ENCODE results near the gene EHD1.

Gene EHD1

DNA sequence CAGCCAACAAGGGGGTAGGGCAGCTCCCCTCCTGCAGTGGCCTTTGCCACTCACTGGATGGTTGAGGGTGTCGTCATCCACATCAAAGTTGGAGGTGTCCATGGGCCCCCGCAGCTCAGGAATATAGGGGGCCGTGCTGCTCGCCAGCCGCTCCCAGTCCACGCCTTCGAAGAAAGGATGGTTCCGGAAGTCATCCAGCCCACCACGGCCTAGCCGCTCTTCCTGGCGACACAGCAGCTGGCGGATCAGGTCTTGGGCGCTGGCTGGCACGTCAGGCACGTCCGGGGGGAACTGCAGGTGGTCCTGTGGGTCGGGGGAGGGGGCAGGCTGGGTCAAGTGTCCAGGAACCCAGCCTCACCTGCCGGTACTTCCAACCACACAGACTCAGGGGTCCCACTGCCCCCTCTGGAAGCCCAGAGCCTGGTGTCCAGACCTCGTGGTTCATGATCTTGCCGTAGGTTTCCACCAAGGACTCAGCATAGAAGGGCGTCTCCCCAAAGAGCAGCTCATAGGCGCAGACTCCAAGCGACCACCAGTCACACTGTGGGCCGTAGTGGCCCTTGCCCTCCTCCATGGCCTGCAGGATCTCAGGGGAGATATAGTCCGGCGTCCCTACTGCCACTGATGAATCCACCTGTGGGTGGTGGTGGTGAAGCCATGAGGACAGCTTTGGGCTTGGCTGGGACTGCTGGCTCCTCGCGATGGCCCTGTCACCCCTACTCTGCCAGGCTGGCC, 39.7 kb downstream of the EHD1 start:
- H3K36me3 ChIP-seq (ENCODE audit: control insufficient read depth, insufficient read depth, low read length): peaks cover 6% of the 10 kb centered on the region
- DNase-seq: no peak

DNA sequence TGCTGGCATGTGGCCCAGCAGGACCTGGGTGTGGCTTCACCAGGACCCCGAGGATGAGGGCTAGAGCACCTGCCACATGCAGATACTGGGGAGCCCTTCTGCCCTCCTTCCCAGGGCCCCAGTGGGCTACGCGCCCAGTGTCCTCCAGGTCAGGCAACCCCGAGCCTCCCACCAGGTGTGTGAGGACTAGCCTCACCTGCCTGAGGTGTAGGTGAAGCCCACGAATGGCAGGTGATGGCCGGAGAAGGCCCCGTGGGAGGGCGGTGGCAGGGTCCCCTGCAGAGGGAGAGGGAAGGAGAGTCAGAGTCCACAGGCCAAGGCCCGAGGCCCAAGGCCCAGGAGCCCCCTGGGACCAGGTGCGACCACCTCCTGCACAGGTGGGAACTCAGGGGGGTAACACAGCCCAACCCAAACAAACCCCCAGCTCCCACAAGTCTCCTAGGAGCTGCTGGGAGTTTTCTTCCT, 40.5 kb downstream of the EHD1 start:
- Histone ChIP-seq H3K36me3 (ENCODE audit: control insufficient read depth, insufficient read depth, low read length) (peaks cover 6% of the 10 kb centered on the region), H3K9me3 (ENCODE audit: control insufficient read depth, low read length) (no peaks in the 10 kb centered on the region), H3K27ac (ENCODE audit: insufficient read depth, low read length, poor library complexity, severe bottlenecking) (no peak overlapping the region), H3K27me3 (replicated peaks; ENCODE audit: control insufficient read depth, insufficient read depth, low read length, poor library complexity, severe bottlenecking) (no peaks in the 10 kb centered on the region), H3K4me3 (ENCODE audit: insufficient read depth, low read depth, low read length, poor library complexity, severe bottlenecking) (no peak overlapping the region), H3K4me1 (ENCODE audit: control insufficient read depth, insufficient read depth, low read length, poor library complexity, severe bottlenecking) (no peaks in the 10 kb centered on the region)
- DNase-seq: no peak

More for the DNA sequence above, 39.7 kb downstream of the EHD1 start:
- Histone ChIP-seq H3K4me1 (ENCODE audit: control insufficient read depth, insufficient read depth, low read length, poor library complexity, severe bottlenecking) (no peaks in the 10 kb centered on the region), H3K4me3 (ENCODE audit: insufficient read depth, low read depth, low read length, poor library complexity, severe bottlenecking) (no peak overlapping the region), H3K9me3 (ENCODE audit: control insufficient read depth, low read length) (no peaks in the 10 kb centered on the region), H3K27ac (ENCODE audit: insufficient read depth, low read length, poor library complexity, severe bottlenecking) (no peak overlapping the region), H3K27me3 (replicated peaks; ENCODE audit: control insufficient read depth, insufficient read depth, low read length, poor library complexity, severe bottlenecking) (no peaks in the 10 kb centered on the region)

DNA sequence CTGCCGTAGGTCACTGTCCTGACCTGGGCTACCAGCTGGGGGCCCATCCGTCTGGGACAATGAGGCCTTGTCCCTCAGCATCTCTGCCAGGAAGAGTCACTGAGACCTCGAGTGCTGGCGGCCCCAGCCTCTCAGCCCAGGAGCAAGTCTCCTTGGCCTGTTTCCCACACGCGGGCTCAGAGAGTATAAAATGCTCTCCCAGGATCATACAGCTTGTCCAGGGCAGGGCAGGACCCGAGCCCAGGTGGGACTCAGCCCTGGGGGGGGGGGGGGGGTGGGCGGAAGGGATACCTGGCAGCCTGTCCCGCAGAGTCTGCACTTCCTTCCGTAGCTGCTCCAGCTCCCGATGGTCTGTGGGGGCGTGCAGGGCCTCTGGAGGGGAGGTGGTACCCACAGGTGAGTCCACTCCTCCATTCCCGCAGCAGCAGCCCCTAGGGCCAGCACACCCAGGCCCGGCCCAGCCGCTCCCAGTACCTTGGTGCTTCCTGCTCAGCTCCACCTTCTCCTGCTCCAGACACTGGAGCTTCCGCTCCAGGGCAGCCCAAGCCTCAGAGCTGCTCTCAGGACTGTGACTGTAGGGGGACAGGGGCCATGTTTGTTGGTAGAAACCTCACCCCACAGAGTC, 41.9 kb downstream of the EHD1 start:
- H3K9me3 ChIP-seq (ENCODE audit: control insufficient read depth, low read length): no peaks in the 10 kb centered on the region
- no peaks in the 10 kb centered on the region for H3K27me3 ChIP-seq (replicated peaks; ENCODE audit: control insufficient read depth, insufficient read depth, low read length, poor library complexity, severe bottlenecking)

DNA sequence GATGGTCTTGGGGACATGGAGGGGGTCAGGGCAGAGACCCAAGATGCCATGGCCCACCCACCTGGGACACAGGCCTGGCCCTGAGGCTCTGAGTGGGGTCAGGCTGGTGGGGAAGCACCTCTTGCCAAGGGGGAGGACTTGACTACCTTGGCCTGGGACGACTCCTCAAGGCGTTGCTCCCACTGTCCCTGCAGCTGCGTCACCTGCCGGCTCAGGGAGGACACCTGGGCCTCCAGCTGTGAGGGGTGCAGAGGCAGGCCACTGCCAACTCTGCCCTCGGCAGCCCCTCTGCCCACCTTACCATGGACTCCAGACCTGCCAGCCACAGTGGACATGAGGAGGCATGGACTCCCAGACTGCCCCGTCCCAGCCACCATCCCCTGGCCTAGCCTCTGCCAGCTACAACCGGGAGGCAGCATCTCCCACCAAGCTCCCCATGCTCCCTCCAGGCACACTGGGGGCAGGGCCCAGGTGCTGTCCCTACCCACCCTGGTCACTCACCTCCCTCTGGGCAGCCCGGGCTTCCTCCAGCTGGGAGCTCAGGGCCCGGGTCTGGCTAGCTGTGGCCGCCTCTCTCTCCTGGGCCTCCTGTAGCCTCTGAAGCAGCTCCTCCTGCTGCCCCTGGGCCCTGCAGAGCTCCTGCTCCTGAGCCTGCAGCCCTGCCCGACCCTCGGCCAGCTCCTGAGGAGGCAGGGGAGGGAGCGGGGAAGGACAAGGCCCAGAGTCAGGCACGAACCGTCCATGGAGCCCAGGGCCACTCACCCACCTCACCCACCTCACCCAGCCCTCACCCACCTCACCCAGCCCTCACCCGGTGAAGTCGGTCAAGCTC, 42.6 kb downstream of the EHD1 start:
- Histone ChIP-seq H3K36me3 (ENCODE audit: control insufficient read depth, insufficient read depth, low read length) (peaks cover 12% of the 10 kb centered on the region), H3K27ac (ENCODE audit: insufficient read depth, low read length, poor library complexity, severe bottlenecking) (no peak overlapping the region), H3K4me3 (ENCODE audit: insufficient read depth, low read depth, low read length, poor library complexity, severe bottlenecking) (no peak overlapping the region), H3K4me1 (ENCODE audit: control insufficient read depth, insufficient read depth, low read length, poor library complexity, severe bottlenecking) (no peaks in the 10 kb centered on the region), H3K27me3 (replicated peaks; ENCODE audit: control insufficient read depth, insufficient read depth, low read length, poor library complexity, severe bottlenecking) (no peaks in the 10 kb centered on the region), H3K9me3 (ENCODE audit: control insufficient read depth, low read length) (no peaks in the 10 kb centered on the region)
- DNase-seq: no peak

More for the DNA sequence above, 41.9 kb downstream of the EHD1 start:
- no peak for DNase-seq
- no peak overlapping the region for H3K27ac ChIP-seq (ENCODE audit: insufficient read depth, low read length, poor library complexity, severe bottlenecking)
- H3K4me1 ChIP-seq (ENCODE audit: control insufficient read depth, insufficient read depth, low read length, poor library complexity, severe bottlenecking): no peaks in the 10 kb centered on the region
- H3K4me3 ChIP-seq (ENCODE audit: insufficient read depth, low read depth, low read length, poor library complexity, severe bottlenecking): no peak overlapping the region
- peaks cover 12% of the 10 kb centered on the region for H3K36me3 ChIP-seq (ENCODE audit: control insufficient read depth, insufficient read depth, low read length)

DNA sequence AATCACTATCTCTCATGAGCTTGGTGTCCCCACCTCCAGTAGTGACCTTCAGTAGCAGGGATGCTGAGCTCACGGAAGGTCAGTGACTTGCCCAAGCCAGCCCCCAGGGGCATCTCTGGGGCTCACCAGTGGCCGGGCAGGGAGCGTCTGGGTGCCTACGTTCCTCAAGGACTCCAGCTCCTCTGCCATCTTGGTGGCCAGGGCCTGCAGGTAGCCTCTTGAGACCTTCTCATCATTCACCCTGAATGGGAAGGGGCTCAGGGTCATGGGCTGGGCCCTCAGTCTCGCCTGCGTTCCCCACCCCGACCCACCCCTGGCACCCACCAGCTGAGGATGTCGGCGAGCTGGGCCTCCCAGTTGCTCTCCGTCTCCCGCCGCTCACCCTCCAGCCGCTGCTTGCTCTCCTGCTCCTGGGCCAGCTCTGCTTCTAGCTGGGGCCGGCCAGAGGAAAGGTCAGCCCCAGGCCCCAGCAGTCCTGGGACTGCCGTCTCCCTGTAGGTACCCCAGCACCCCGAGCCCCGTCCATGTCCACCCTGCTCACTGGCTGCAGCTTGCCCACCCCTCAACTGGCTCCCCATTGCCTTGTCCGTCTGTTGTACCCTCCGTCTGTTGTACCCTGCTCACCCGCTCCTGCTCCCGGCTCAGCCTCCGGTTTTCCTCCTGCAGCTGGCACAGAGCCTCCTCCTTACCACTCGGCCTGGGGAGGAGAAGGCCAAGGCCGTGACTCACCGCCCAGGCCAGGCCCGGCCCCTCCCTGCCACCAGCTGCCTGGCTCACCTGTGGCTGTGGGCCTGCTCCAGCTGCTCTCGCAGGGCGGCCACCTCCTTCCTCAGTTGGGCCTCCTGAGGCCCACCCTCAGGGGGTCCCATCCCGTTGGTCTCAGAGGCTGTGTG, 43.5 kb downstream of the EHD1 start:
- no peak for DNase-seq
- peaks cover 12% of the 10 kb centered on the region for H3K36me3 ChIP-seq (ENCODE audit: control insufficient read depth, insufficient read depth, low read length)
- no peak overlapping the region for H3K27ac ChIP-seq (ENCODE audit: insufficient read depth, low read length, poor library complexity, severe bottlenecking)
- no peaks in the 10 kb centered on the region for H3K9me3 ChIP-seq (ENCODE audit: control insufficient read depth, low read length)
- H3K4me1 ChIP-seq (ENCODE audit: control insufficient read depth, insufficient read depth, low read length, poor library complexity, severe bottlenecking): no peaks in the 10 kb centered on the region
- no peaks in the 10 kb centered on the region for H3K27me3 ChIP-seq (replicated peaks; ENCODE audit: control insufficient read depth, insufficient read depth, low read length, poor library complexity, severe bottlenecking)
- H3K4me3 ChIP-seq (ENCODE audit: insufficient read depth, low read depth, low read length, poor library complexity, severe bottlenecking): no peak overlapping the region

DNA sequence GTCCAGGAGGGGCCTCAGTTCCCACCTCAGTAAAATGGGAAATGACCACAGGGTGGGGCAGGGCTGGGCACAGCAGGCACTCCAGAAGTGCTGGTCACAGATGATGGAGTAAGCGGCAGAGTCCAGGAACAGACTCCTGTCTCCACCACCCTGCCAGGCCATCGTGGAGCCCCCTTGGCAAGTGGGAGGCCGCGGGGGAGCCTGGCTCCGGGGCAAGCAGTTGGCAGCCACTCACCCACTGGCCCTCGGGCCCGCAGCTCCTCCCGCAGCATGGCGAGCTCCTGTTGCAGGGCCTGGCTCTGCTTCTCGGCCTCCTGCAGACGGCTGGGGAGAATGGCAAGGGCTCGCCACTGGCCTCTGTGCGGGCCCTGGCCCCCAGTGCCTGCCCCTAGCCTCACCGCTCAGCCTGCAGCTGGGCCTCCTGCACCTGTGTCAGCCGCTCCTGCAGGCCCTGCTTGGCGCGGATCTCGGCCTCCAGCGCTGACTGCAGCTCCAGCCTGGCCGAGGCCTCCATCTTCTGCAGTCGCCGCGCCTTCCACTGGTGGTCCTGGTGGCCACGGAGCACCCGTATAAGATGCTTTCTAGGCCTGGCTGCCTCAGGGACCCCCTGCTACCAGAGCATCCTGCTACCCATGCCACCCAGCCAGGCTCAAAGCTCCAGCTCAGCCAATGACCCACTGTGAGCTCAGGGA, 44.2 kb downstream of the EHD1 start:
- no peak for DNase-seq
- no peak overlapping the region for H3K4me3 ChIP-seq (ENCODE audit: insufficient read depth, low read depth, low read length, poor library complexity, severe bottlenecking)
- H3K4me1 ChIP-seq (ENCODE audit: control insufficient read depth, insufficient read depth, low read length, poor library complexity, severe bottlenecking): no peaks in the 10 kb centered on the region
- no peaks in the 10 kb centered on the region for H3K27me3 ChIP-seq (replicated peaks; ENCODE audit: control insufficient read depth, insufficient read depth, low read length, poor library complexity, severe bottlenecking)
- H3K36me3 ChIP-seq (ENCODE audit: control insufficient read depth, insufficient read depth, low read length): peaks cover 12% of the 10 kb centered on the region
- no peaks in the 10 kb centered on the region for H3K9me3 ChIP-seq (ENCODE audit: control insufficient read depth, low read length)
- H3K27ac ChIP-seq (ENCODE audit: insufficient read depth, low read length, poor library complexity, severe bottlenecking): no peak overlapping the region

DNA sequence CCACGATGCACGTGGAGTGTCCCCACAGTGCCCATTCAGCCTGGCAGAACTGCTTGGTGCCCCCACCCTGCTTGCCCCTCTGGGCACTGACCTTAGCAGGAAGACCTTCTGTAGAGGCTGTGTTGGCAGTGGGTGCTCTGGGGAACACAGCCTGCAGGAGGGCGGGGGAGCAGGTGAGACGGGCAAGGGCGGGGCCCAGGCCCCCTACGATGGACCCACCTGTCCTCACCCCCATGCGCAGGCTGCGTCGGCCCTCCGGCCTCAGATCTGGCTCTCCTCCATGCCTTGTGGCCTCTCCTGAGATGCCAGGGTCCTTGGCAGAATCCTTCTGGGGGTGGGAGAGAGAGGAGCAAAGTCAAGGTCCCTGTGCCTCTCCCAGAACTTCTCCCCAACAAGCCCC, 44.9 kb downstream of the EHD1 start:
- H3K27ac ChIP-seq (ENCODE audit: insufficient read depth, low read length, poor library complexity, severe bottlenecking): no peak overlapping the region
- H3K9me3 ChIP-seq (ENCODE audit: control insufficient read depth, low read length): no peaks in the 10 kb centered on the region
- no peaks in the 10 kb centered on the region for H3K27me3 ChIP-seq (replicated peaks; ENCODE audit: control insufficient read depth, insufficient read depth, low read length, poor library complexity, severe bottlenecking)
- no peak for DNase-seq
- peaks cover 6% of the 10 kb centered on the region for H3K36me3 ChIP-seq (ENCODE audit: control insufficient read depth, insufficient read depth, low read length)
- no peaks in the 10 kb centered on the region for H3K4me1 ChIP-seq (ENCODE audit: control insufficient read depth, insufficient read depth, low read length, poor library complexity, severe bottlenecking)
- H3K4me3 ChIP-seq (ENCODE audit: insufficient read depth, low read depth, low read length, poor library complexity, severe bottlenecking): no peak overlapping the region

DNA sequence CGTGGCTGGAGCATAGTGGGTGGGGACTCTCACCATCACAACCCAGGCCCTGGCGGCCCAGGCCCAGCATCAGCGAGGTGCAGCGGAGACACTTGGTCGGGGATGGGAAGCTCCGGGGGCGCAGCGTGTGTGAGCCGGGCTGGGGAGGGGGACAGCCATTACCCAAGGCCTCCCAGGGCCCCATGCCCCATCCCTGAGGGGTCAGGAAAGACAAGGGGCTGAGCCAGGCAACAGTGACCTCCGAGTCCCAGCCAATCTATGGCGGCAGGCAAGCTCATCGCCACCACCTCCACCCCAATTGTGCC, 45.3 kb downstream of the EHD1 start:
- H3K4me3 ChIP-seq (ENCODE audit: insufficient read depth, low read depth, low read length, poor library complexity, severe bottlenecking): no peak overlapping the region
- no peaks in the 10 kb centered on the region for H3K27me3 ChIP-seq (replicated peaks; ENCODE audit: control insufficient read depth, insufficient read depth, low read length, poor library complexity, severe bottlenecking)
- H3K9me3 ChIP-seq (ENCODE audit: control insufficient read depth, low read length): no peaks in the 10 kb centered on the region
- no peaks in the 10 kb centered on the region for H3K4me1 ChIP-seq (ENCODE audit: control insufficient read depth, insufficient read depth, low read length, poor library complexity, severe bottlenecking)
- H3K36me3 ChIP-seq (ENCODE audit: control insufficient read depth, insufficient read depth, low read length): peaks cover 6% of the 10 kb centered on the region
- no peak overlapping the region for H3K27ac ChIP-seq (ENCODE audit: insufficient read depth, low read length, poor library complexity, severe bottlenecking)
- DNase-seq: no peak

DNA sequence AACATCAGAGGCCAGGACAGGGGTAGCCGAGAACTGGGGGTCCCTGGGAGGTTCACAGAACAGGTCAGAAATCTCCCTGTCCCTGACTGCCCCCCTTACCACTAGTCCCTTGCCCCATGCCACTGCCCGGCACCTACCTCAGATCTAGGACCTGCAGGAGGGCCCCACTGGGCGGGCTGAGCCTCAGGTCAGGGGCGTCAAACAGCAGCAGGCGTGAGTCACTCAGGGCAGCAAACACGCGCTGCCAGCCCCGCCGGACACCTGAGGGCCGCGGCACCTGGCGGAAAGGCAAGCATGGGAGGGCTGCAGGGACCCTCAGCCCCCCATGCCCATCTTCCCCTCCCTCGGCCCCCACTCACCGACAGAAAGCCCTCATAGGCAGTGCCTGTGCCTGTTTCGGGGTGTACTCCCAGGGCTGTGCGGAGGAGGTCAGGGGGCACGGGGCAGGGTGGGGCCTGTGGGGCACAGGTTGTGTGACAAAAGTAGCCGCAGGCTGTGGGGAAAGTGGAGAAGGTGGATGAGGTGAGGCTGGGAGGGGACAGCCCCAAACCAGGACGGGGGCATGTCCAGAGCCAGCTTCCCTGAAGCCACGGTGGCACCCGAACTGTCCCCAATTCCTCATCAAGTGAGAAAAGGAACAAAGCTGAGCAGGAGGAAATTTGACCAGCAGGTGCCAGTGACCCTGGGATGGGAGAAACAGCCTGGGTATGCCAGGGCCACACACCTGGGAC, 45.8 kb downstream of the EHD1 start:
- no peak overlapping the region for H3K27ac ChIP-seq (ENCODE audit: insufficient read depth, low read length, poor library complexity, severe bottlenecking)
- H3K4me3 ChIP-seq (ENCODE audit: insufficient read depth, low read depth, low read length, poor library complexity, severe bottlenecking): no peak overlapping the region
- H3K36me3 ChIP-seq (ENCODE audit: control insufficient read depth, insufficient read depth, low read length): peaks cover 6% of the 10 kb centered on the region
- no peak for DNase-seq
- no peaks in the 10 kb centered on the region for H3K4me1 ChIP-seq (ENCODE audit: control insufficient read depth, insufficient read depth, low read length, poor library complexity, severe bottlenecking)
- no peaks in the 10 kb centered on the region for H3K27me3 ChIP-seq (replicated peaks; ENCODE audit: control insufficient read depth, insufficient read depth, low read length, poor library complexity, severe bottlenecking)
- no peaks in the 10 kb centered on the region for H3K9me3 ChIP-seq (ENCODE audit: control insufficient read depth, low read length)

All from effector memory CD4-positive, alpha-beta T cell (primary cell).